ENCODE data around the gene FA2H. TPM values are rescaled to one million over a fixed set of nuclear protein-coding genes. Genes with fewer than 3 reads are reported as not detected.

FA2H gene
- total and polyA plus RNA-seq, 2 experiments from 2014 or later: 5.7 to 6.3 TPM

DNA sequence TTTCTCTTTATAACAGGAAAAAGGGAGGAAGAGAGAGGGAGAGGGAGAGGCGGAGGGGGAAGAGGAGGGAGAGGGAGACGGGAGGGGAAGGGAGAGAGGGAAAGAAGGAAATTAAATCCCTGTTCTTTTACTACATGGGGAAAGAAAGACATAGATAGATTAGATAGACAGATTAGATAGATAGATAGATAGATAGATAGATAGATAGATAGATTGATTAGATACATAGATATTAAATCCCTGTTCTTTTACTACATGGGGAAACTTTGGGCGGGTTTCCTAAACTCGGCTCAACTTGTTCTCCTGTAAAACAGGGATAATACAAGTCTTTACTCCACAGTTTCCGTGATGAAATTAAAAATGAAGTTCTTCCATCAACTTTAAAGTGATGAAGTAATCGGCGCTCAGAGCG, 108.6 kb downstream of the FA2H start:
- TF ChIP-seq EZH2 (IDR thresholded peaks at IDR 0.05; ENCODE audit: low read depth, unreplicated experiment): no peak
- no peak for TF ChIP-seq NANOG (IDR thresholded peaks at IDR 0.05; ENCODE audit: borderline replicate concordance)
- no peak for TF ChIP-seq EZH2phosphoT487 (IDR thresholded peaks at IDR 0.05; ENCODE audit: unreplicated experiment)
- TF ChIP-seq POLR2AphosphoS5 (IDR thresholded peaks at IDR 0.05; ENCODE audit: low read depth): no peak
- TF ChIP-seq, protein P1, sequence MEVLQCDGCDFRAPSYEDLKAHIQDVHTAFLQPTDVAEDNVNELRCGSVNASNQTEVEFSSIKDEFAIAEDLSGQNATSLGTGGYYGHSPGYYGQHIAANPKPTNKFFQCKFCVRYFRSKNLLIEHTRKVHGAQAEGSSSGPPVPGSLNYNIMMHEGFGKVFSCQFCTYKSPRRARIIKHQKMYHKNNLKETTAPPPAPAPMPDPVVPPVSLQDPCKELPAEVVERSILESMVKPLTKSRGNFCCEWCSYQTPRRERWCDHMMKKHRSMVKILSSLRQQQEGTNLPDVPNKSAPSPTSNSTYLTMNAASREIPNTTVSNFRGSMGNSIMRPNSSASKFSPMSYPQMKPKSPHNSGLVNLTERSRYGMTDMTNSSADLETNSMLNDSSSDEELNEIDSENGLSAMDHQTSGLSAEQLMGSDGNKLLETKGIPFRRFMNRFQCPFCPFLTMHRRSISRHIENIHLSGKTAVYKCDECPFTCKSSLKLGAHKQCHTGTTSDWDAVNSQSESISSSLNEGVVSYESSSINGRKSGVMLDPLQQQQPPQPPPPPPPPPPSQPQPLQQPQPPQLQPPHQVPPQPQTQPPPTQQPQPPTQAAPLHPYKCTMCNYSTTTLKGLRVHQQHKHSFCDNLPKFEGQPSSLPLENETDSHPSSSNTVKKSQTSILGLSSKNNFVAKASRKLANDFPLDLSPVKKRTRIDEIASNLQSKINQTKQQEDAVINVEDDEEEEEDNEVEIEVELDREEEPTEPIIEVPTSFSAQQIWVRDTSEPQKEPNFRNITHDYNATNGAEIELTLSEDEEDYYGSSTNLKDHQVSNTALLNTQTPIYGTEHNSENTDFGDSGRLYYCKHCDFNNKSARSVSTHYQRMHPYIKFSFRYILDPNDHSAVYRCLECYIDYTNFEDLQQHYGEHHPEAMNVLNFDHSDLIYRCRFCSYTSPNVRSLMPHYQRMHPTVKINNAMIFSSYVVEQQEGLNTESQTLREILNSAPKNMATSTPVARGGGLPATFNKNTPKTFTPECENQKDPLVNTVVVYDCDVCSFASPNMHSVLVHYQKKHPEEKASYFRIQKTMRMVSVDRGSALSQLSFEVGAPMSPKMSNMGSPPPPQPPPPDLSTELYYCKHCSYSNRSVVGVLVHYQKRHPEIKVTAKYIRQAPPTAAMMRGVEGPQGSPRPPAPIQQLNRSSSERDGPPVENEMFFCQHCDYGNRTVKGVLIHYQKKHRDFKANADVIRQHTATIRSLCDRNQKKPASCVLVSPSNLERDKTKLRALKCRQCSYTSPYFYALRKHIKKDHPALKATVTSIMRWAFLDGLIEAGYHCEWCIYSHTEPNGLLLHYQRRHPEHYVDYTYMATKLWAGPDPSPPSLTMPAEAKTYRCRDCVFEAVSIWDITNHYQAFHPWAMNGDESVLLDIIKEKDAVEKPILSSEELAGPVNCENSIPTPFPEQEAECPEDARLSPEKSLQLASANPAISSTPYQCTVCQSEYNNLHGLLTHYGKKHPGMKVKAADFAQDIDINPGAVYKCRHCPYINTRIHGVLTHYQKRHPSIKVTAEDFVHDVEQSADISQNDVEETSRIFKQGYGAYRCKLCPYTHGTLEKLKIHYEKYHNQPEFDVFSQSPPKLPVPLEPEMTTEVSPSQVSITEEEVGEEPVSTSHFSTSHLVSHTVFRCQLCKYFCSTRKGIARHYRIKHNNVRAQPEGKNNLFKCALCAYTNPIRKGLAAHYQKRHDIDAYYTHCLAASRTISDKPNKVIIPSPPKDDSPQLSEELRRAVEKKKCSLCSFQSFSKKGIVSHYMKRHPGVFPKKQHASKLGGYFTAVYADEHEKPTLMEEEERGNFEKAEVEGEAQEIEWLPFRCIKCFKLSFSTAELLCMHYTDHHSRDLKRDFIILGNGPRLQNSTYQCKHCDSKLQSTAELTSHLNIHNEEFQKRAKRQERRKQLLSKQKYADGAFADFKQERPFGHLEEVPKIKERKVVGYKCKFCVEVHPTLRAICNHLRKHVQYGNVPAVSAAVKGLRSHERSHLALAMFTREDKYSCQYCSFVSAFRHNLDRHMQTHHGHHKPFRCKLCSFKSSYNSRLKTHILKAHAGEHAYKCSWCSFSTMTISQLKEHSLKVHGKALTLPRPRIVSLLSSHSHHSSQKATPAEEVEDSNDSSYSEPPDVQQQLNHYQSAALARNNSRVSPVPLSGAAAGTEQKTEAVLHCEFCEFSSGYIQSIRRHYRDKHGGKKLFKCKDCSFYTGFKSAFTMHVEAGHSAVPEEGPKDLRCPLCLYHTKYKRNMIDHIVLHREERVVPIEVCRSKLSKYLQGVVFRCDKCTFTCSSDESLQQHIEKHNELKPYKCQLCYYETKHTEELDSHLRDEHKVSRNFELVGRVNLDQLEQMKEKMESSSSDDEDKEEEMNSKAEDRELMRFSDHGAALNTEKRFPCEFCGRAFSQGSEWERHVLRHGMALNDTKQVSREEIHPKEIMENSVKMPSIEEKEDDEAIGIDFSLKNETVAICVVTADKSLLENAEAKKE (CRISPR knock-in tag; IDR thresholded peaks at IDR 0.05): no peak
- no peak for TF ChIP-seq JUNB (IDR thresholded peaks at IDR 0.05; ENCODE audit: unreplicated experiment)
- no peak for TF ChIP-seq STAT1 (IDR thresholded peaks at IDR 0.05; ENCODE audit: unreplicated experiment)
- TF ChIP-seq ZNF114 (CRISPR knock-in tag; IDR thresholded peaks at IDR 0.05): no peak
- TF ChIP-seq, protein P2, sequence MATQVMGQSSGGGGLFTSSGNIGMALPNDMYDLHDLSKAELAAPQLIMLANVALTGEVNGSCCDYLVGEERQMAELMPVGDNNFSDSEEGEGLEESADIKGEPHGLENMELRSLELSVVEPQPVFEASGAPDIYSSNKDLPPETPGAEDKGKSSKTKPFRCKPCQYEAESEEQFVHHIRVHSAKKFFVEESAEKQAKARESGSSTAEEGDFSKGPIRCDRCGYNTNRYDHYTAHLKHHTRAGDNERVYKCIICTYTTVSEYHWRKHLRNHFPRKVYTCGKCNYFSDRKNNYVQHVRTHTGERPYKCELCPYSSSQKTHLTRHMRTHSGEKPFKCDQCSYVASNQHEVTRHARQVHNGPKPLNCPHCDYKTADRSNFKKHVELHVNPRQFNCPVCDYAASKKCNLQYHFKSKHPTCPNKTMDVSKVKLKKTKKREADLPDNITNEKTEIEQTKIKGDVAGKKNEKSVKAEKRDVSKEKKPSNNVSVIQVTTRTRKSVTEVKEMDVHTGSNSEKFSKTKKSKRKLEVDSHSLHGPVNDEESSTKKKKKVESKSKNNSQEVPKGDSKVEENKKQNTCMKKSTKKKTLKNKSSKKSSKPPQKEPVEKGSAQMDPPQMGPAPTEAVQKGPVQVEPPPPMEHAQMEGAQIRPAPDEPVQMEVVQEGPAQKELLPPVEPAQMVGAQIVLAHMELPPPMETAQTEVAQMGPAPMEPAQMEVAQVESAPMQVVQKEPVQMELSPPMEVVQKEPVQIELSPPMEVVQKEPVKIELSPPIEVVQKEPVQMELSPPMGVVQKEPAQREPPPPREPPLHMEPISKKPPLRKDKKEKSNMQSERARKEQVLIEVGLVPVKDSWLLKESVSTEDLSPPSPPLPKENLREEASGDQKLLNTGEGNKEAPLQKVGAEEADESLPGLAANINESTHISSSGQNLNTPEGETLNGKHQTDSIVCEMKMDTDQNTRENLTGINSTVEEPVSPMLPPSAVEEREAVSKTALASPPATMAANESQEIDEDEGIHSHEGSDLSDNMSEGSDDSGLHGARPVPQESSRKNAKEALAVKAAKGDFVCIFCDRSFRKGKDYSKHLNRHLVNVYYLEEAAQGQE (IDR thresholded peaks at IDR 0.05; ENCODE audit: unreplicated experiment): no peak
- no peak for TF ChIP-seq CREB1 (CRISPR knock-in tag; IDR thresholded peaks at IDR 0.05; ENCODE audit: low read depth)
- TF ChIP-seq ZNF331 (CRISPR knock-in tag; IDR thresholded peaks at IDR 0.05; ENCODE audit: low read depth): no peak
- TF ChIP-seq, protein P3, sequence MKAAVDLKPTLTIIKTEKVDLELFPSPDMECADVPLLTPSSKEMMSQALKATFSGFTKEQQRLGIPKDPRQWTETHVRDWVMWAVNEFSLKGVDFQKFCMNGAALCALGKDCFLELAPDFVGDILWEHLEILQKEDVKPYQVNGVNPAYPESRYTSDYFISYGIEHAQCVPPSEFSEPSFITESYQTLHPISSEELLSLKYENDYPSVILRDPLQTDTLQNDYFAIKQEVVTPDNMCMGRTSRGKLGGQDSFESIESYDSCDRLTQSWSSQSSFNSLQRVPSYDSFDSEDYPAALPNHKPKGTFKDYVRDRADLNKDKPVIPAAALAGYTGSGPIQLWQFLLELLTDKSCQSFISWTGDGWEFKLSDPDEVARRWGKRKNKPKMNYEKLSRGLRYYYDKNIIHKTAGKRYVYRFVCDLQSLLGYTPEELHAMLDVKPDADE (IDR thresholded peaks at IDR 0.05): no peak
- TF ChIP-seq, protein P4, sequence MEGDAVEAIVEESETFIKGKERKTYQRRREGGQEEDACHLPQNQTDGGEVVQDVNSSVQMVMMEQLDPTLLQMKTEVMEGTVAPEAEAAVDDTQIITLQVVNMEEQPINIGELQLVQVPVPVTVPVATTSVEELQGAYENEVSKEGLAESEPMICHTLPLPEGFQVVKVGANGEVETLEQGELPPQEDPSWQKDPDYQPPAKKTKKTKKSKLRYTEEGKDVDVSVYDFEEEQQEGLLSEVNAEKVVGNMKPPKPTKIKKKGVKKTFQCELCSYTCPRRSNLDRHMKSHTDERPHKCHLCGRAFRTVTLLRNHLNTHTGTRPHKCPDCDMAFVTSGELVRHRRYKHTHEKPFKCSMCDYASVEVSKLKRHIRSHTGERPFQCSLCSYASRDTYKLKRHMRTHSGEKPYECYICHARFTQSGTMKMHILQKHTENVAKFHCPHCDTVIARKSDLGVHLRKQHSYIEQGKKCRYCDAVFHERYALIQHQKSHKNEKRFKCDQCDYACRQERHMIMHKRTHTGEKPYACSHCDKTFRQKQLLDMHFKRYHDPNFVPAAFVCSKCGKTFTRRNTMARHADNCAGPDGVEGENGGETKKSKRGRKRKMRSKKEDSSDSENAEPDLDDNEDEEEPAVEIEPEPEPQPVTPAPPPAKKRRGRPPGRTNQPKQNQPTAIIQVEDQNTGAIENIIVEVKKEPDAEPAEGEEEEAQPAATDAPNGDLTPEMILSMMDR (conservative IDR thresholded peaks at IDR 0.05; ENCODE audit: low read depth in 2 of 2): no peak
- Mint-ChIP-seq H3K27ac (no peak overlapping the region; the same call in 1 of the 2 replicates), H3K4me3 (peak overlapping the region; percentile 81), H3K9me3 (peaks cover 13% of the 10 kb centered on the region; the same call in 2 of the 3 replicates), H3K36me3 (ENCODE audit: low read depth) (peaks cover 50% of the 10 kb centered on the region), H3K27me3 (ENCODE audit: insufficient read depth, low read depth, poor library complexity) (peaks cover 18% of the 10 kb centered on the region), H3K4me1 (peaks cover 23% of the 10 kb centered on the region)
- Histone ChIP-seq H3K9me2 (ENCODE audit: insufficient read depth) (no peaks in the 10 kb centered on the region; the same call in 1 of the 2 replicates), H3F3A (replicated peaks; ENCODE audit: low read depth) (peaks cover 12% of the 10 kb centered on the region), H3K4me1 (ENCODE audit: insufficient read depth) (peaks cover 6% of the 10 kb centered on the region), H3K4me2 (peak overlapping the region; percentile 94), H3K79me2 (replicated peaks; ENCODE audit: insufficient read depth) (peaks cover 55% of the 10 kb centered on the region), H4K20me1 (replicated peaks; ENCODE audit: insufficient read depth) (peaks cover 34% of the 10 kb centered on the region), H3K27me3 (ENCODE audit: insufficient read depth) (no peaks in the 10 kb centered on the region), H3K4me3 (peak overlapping the region; percentile 98), H3K36me3 (ENCODE audit: insufficient read depth) (peaks cover 40% of the 10 kb centered on the region), H3K27ac (ENCODE audit: low read depth) (peak overlapping the region; percentile 79), H2AFZ (no peak overlapping the region)
- DNase-seq (ENCODE audit: low spot score) (no peak), ATAC-seq (no peak)

Data from GM23338 (cell line).